ENCODE measurements around the gene STX10.
"Not testable (repeated sequence)": the region's sequence is repeated elsewhere in the genome, so short reads cannot be mapped to it uniquely, and the experiment has no call there.

The STX10 gene

GRCh38 chr19:13150187-13150930 lies at the start of gene STX10, which contains the start of gene IER2:
Gene STX10 (minus strand): TSS chr19:13150375. CDS start chr19:13150173, 202 bp downstream.
Gene IER2 (plus strand): TSS chr19:13150411. CDS start chr19:13153187, 2,776 bp downstream.
- DNase-seq: peak; percentile 92

GRCh38 chr19:13198634-13199033 lies 48.5 kb upstream of the STX10 start:
- no peak for DNase-seq

GRCh38 chr19:13195678-13196077 lies 45.5 kb upstream of the STX10 start:
- DNase-seq: peak; percentile 63

- no peak for DNase-seq
These were observed 40.8 kb upstream of the STX10 start for GRCh38 chr19:13190781-13191540.

GRCh38 chr19:13189600-13189999 lies 39.4 kb upstream of the STX10 start:
- no peak for DNase-seq

- no peak for DNase-seq
These were observed 37.2 kb upstream of the STX10 start for GRCh38 chr19:13187419-13187818.

- not testable (repeated sequence) for DNase-seq
These were observed 36.5 kb upstream of the STX10 start for GRCh38 chr19:13186688-13187087.

GRCh38 chr19:13185763-13186657 lies 35.8 kb upstream of the STX10 start:
- DNase-seq: not testable (repeated sequence)

- DNase-seq: not testable (repeated sequence)
These were observed 34.8 kb upstream of the STX10 start for GRCh38 chr19:13184926-13185325.

GRCh38 chr19:13181747-13182388 lies 31.7 kb upstream of the STX10 start:
- DNase-seq: peak; percentile 29

- DNase-seq: not testable (repeated sequence)
These were observed 28.1 kb upstream of the STX10 start for GRCh38 chr19:13178291-13178690.

GRCh38 chr19:13177584-13177983 lies 27.4 kb upstream of the STX10 start:
- not testable (repeated sequence) for DNase-seq

- no peak for DNase-seq
These were observed 26.2 kb upstream of the STX10 start for GRCh38 chr19:13176345-13176744.

- no peak for DNase-seq
These were observed 23.1 kb upstream of the STX10 start for GRCh38 chr19:13173139-13173737.

GRCh38 chr19:13172346-13173138 lies 22.4 kb upstream of the STX10 start:
- DNase-seq: peak; percentile 82

GRCh38 chr19:13171146-13171545 lies 21.0 kb upstream of the STX10 start:
- no peak for DNase-seq

GRCh38 chr19:13169769-13170168 lies 19.6 kb upstream of the STX10 start:
- no peak for DNase-seq

GRCh38 chr19:13166151-13166550 lies 16.0 kb upstream of the STX10 start:
- not testable (repeated sequence) for DNase-seq

- DNase-seq: no peak
These were observed 15.2 kb upstream of the STX10 start for GRCh38 chr19:13165162-13165997.
